Measurements from ENCODE around the gene RTF2.
A peak's percentile ranks its signal among the peaks of the same experiment; 100 is the strongest.
"Not testable (repeated sequence)": the region's sequence is repeated elsewhere in the genome, so short reads cannot be mapped to it uniquely, and the experiment has no call there.

RTF2 gene

DNA sequence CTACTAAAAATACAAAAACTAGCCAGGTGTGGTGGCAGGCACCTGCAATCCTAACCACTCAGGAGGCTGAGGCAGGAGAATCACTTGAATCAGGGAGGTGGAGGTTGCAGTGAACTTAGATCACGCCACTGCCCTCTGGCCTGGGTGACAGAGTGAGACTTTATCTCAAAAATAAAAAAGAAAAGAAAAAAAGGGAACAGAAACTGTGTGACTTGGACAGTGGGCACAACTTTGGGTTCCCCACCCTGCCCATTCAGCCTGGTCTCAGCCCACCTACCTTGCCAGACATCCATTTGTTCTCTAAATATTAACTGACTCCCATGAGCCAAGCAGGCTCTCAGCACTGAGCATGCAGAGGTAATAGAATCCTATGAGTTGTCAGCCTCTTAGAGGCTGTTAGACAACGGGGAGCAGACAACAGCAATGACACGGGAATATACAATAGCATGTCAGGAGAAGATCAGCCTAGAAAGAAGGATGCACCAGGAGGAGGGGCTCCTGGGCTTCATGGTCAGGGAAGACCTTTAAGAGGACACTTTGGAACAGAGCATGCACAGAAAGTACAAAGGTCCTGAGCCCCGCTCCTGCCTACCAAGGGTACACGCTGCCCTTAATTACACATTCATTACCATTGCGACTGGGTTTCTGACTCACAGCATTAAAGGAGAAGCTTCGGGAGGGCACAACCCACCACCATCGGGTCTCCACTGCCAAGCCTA is 84.6 kb downstream of the RTF2 start:
- H3K9ac ChIP-seq (ENCODE audit: low read depth, low read length), result no peak overlapping the region
- no peaks in the 10 kb centered on the region for H3K9me3 ChIP-seq (ENCODE audit: control insufficient read depth, insufficient read depth, low read length)
- H3K27me3 ChIP-seq (ENCODE audit: control insufficient read depth, insufficient read depth, low read length), result no peaks in the 10 kb centered on the region
- no peaks in the 10 kb centered on the region for H3K4me1 ChIP-seq (ENCODE audit: control insufficient read depth, insufficient read depth, low read length)
- no peak overlapping the region for H3K27ac ChIP-seq (ENCODE audit: low read depth, low read length)
- no peaks in the 10 kb centered on the region for H3K36me3 ChIP-seq (ENCODE audit: control insufficient read depth, insufficient read depth, low read length)
- no peak overlapping the region for H3K4me3 ChIP-seq (ENCODE audit: low read depth, low read length)

DNA sequence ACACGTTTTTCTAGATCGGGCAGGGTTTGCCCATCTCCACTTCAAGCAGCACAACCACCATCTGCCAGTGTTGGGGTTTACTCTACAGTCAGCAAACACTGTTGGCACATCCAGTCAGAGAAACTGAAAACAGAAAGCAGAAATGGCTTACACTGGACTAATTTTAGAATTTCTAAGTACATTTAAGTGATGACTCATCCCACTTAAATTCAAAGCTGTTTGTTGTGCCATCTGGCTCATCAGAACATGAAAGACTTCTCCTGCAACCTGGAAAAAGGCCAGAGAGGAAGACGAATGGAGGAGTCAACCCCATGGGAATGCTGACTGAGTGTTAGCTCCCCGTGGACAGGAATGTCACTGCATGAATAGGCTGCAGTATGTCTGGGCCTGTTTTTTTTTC is 86.4 kb downstream of the RTF2 start:
- Histone ChIP-seq H3K36me3 (ENCODE audit: control insufficient read depth, insufficient read depth, low read length) (no peaks in the 10 kb centered on the region), H3K9ac (ENCODE audit: low read depth, low read length) (no peak overlapping the region), H3K4me1 (ENCODE audit: control insufficient read depth, insufficient read depth, low read length) (no peaks in the 10 kb centered on the region), H3K9me3 (ENCODE audit: control insufficient read depth, insufficient read depth, low read length) (no peaks in the 10 kb centered on the region), H3K27ac (ENCODE audit: low read depth, low read length) (peak overlapping the region; percentile 31), H3K4me3 (ENCODE audit: low read depth, low read length) (no peak overlapping the region), H3K27me3 (ENCODE audit: control insufficient read depth, insufficient read depth, low read length) (no peaks in the 10 kb centered on the region)

DNA sequence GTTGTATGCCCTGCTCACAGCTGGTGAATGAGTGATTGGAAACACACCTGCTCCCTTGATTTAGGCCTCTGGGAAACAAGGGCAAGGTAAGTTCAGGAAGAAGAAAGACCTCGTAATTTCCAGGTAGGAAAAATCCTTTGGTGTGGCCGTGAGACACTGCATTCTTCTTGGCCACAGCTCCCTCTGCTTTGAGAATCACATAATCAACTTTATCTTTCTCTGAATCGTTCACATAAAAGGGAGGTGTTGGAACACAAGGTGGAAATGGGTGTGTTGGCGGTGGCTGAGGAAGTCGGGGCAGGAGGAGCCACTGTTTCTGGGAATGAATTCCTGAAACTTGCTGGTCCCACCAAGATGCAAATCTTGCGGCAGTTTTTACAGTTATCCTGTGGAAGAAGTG is 90.5 kb downstream of the RTF2 start:
- Histone ChIP-seq H3K4me1 (ENCODE audit: control insufficient read depth, insufficient read depth, low read length) (no peaks in the 10 kb centered on the region), H3K27ac (ENCODE audit: low read depth, low read length) (no peak overlapping the region), H3K36me3 (ENCODE audit: control insufficient read depth, insufficient read depth, low read length) (no peaks in the 10 kb centered on the region), H3K4me3 (ENCODE audit: low read depth, low read length) (no peak overlapping the region), H3K9ac (ENCODE audit: low read depth, low read length) (no peak overlapping the region), H3K27me3 (ENCODE audit: control insufficient read depth, insufficient read depth, low read length) (no peaks in the 10 kb centered on the region), H3K9me3 (ENCODE audit: control insufficient read depth, insufficient read depth, low read length) (no peaks in the 10 kb centered on the region)

DNA sequence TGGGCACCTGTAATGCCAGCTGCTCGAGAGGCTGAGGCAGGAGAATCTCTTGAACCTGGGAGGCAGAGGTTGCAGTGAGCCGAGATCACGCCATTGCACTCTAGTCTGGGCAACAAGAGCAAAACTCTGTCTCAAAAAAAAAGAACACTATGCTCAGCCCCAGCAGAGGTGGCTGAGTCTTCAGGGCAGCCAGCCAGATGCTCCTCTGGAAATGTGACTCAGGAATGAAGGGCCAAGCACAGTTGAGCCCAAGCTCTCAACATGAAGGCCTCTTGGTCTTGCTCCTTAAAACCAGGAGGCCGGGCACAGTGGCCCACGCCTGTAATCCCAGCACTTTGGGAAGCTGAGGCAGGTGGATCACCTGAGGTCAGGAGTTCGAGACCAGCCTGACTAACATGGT is 96.1 kb downstream of the RTF2 start:
- H3K27ac ChIP-seq (ENCODE audit: low read depth, low read length); H3K4me3 ChIP-seq (ENCODE audit: low read depth, low read length); H3K9me3 ChIP-seq (ENCODE audit: control insufficient read depth, insufficient read depth, low read length); H3K9ac ChIP-seq (ENCODE audit: low read depth, low read length); H3K36me3 ChIP-seq (ENCODE audit: control insufficient read depth, insufficient read depth, low read length); H3K27me3 ChIP-seq (ENCODE audit: control insufficient read depth, insufficient read depth, low read length); H3K4me1 ChIP-seq (ENCODE audit: control insufficient read depth, insufficient read depth, low read length): not testable (repeated sequence)

GRCh38 chr20:56565511-56565910 is 97.1 kb downstream of the RTF2 start:
- no peak overlapping the region for H3K27ac ChIP-seq (ENCODE audit: low read depth, low read length)
- no peak overlapping the region for H3K4me3 ChIP-seq (ENCODE audit: low read depth, low read length)
- no peaks in the 10 kb centered on the region for H3K4me1 ChIP-seq (ENCODE audit: control insufficient read depth, insufficient read depth, low read length)
- H3K27me3 ChIP-seq (ENCODE audit: control insufficient read depth, insufficient read depth, low read length), result no peaks in the 10 kb centered on the region
- H3K9ac ChIP-seq (ENCODE audit: low read depth, low read length), result no peak overlapping the region
- no peaks in the 10 kb centered on the region for H3K36me3 ChIP-seq (ENCODE audit: control insufficient read depth, insufficient read depth, low read length)
- no peaks in the 10 kb centered on the region for H3K9me3 ChIP-seq (ENCODE audit: control insufficient read depth, insufficient read depth, low read length)

- Histone ChIP-seq H3K27me3 (ENCODE audit: control insufficient read depth, insufficient read depth, low read length) (no peaks in the 10 kb centered on the region), H3K9ac (ENCODE audit: low read depth, low read length) (no peak overlapping the region), H3K36me3 (ENCODE audit: control insufficient read depth, insufficient read depth, low read length) (no peaks in the 10 kb centered on the region), H3K4me1 (ENCODE audit: control insufficient read depth, insufficient read depth, low read length) (no peaks in the 10 kb centered on the region), H3K9me3 (ENCODE audit: control insufficient read depth, insufficient read depth, low read length) (no peaks in the 10 kb centered on the region), H3K4me3 (ENCODE audit: low read depth, low read length) (no peak overlapping the region), H3K27ac (ENCODE audit: low read depth, low read length) (no peak overlapping the region)
These were observed 98.2 kb downstream of the RTF2 start for GRCh38 chr20:56566621-56567020.

Measured in HUES48 (cell line).